ENCODE measurements around the gene DEF6. TPM values are rescaled to one million over a fixed set of nuclear protein-coding genes. Genes with fewer than 3 reads are reported as not detected.

The DEF6 gene
- total and polyA plus RNA-seq, 2 experiments from 2014 or later = 5.1 to 7.2 TPM

- no peak overlapping the region for H3K27ac Mint-ChIP-seq
- no peak for TF ChIP-seq NANOG (IDR thresholded peaks at IDR 0.05; ENCODE audit: borderline replicate concordance)
- TF ChIP-seq ZNF462 (CRISPR knock-in tag; IDR thresholded peaks at IDR 0.05) = no peak
- no peak for TF ChIP-seq REST (IDR thresholded peaks at IDR 0.05; ENCODE audit: unreplicated experiment)
- no peak for TF ChIP-seq CTCF (conservative IDR thresholded peaks at IDR 0.05; ENCODE audit: low read depth in 2 of 2)
- TF ChIP-seq POLR2AphosphoS5 (IDR thresholded peaks at IDR 0.05; ENCODE audit: low read depth) = no peak
- no peak for TF ChIP-seq EZH2phosphoT487 (IDR thresholded peaks at IDR 0.05; ENCODE audit: unreplicated experiment)
- TF ChIP-seq ZNF114 (CRISPR knock-in tag; IDR thresholded peaks at IDR 0.05) = no peak
- no peak for TF ChIP-seq STAT1 (IDR thresholded peaks at IDR 0.05; ENCODE audit: unreplicated experiment)
- TF ChIP-seq JUNB (IDR thresholded peaks at IDR 0.05; ENCODE audit: unreplicated experiment) = no peak
- no peak for TF ChIP-seq ZNF331 (CRISPR knock-in tag; IDR thresholded peaks at IDR 0.05; ENCODE audit: low read depth)
- no peak for TF ChIP-seq CREB1 (CRISPR knock-in tag; IDR thresholded peaks at IDR 0.05; ENCODE audit: low read depth)
- TF ChIP-seq EZH2 (IDR thresholded peaks at IDR 0.05; ENCODE audit: low read depth, unreplicated experiment) = no peak
- TF ChIP-seq ETS1 (IDR thresholded peaks at IDR 0.05) = no peak
- H3K4me2 ChIP-seq = peak overlapping the region; percentile 61
- no peaks in the 10 kb centered on the region for H3K36me3 ChIP-seq (ENCODE audit: insufficient read depth)
- H2AFZ ChIP-seq = peak overlapping the region; percentile 6; the same call in 1 of the 2 replicates
- no peaks in the 10 kb centered on the region for H3K9me2 ChIP-seq (ENCODE audit: insufficient read depth)
- H3K27ac ChIP-seq (ENCODE audit: low read depth) = no peak overlapping the region
- ATAC-seq (peak; percentile 90), DNase-seq (ENCODE audit: low spot score) (peak; percentile 75)
- no peaks in the 10 kb centered on the region for H3F3A ChIP-seq (replicated peaks; ENCODE audit: low read depth)
- peak overlapping the region; percentile 23; the same call in 1 of the 3 replicates for H3K4me3 Mint-ChIP-seq
- H3K4me3 ChIP-seq = no peak overlapping the region
- H3K4me1 Mint-ChIP-seq = peaks cover 30% of the 10 kb centered on the region
- H4K20me1 ChIP-seq (replicated peaks; ENCODE audit: insufficient read depth) = no peaks in the 10 kb centered on the region
- H3K27me3 Mint-ChIP-seq (ENCODE audit: insufficient read depth, low read depth, poor library complexity) = peaks cover 8% of the 10 kb centered on the region
- H3K9me3 Mint-ChIP-seq = no peaks in the 10 kb centered on the region
- peaks cover 26% of the 10 kb centered on the region for H3K4me1 ChIP-seq (ENCODE audit: insufficient read depth)
- no peaks in the 10 kb centered on the region for H3K79me2 ChIP-seq (replicated peaks; ENCODE audit: insufficient read depth)
- no peaks in the 10 kb centered on the region for H3K27me3 ChIP-seq (ENCODE audit: insufficient read depth)
- H3K36me3 Mint-ChIP-seq (ENCODE audit: low read depth) = peaks cover 3% of the 10 kb centered on the region; the same call in 1 of the 3 replicates
Measured at GRCh38 chr6:35302604-35303241, 5.1 kb downstream of the DEF6 start.

Data from GM23338 (cell line).